ENCODE results near the gene RABGEF1. TPM values are rescaled to one million over a fixed set of nuclear protein-coding genes. Genes with fewer than 3 reads are reported as not detected.
"Not testable (repeated sequence)": the region's sequence is repeated elsewhere in the genome, so short reads cannot be mapped to it uniquely, and the experiment has no call there.

Gene RABGEF1
- total RNA-seq, 1 donor from 2014 or later, result 19.2 TPM

GRCh38 chr7:66754541-66754940 is 14.0 kb downstream of the RABGEF1 start:
- DNase-seq (ENCODE audit: low read depth), result no peak
- no peak for TF ChIP-seq CTCF (conservative IDR thresholded peaks at IDR 0.05; ENCODE audit: low read depth, low read length)
- no peak overlapping the region for H3K4me3 ChIP-seq (ENCODE audit: low read depth, low read length)

GRCh38 chr7:66755059-66755458 is 14.5 kb downstream of the RABGEF1 start:
- DNase-seq (ENCODE audit: low read depth); H3K4me3 ChIP-seq (ENCODE audit: low read depth, low read length): not testable (repeated sequence)

GRCh38 chr7:66756227-66756626 is 15.7 kb downstream of the RABGEF1 start:
- not testable (repeated sequence) for H3K4me3 ChIP-seq (ENCODE audit: low read depth, low read length); DNase-seq (ENCODE audit: low read depth)

GRCh38 chr7:66756889-66757288 is 16.4 kb downstream of the RABGEF1 start:
- no peak for TF ChIP-seq CTCF (conservative IDR thresholded peaks at IDR 0.05; ENCODE audit: low read depth, low read length)

DNA sequence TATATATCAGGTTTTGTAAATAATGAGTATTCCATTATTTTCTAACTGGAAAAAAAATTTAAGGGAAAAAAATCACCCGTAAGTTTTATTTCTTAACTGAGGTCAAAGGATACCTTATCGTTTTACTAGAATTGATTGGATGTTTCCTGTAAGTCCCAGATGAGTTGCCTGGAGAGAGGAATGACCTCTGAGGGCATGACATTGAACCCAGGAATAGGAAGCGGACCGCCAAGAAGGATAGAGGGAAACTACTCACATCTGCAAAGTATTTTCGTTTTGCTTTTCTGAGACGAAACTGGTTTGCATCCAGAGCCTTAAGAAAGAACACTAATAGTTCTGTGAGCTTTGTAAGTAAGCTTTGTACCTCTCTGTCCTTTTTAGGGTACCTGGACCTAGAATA is 17.4 kb downstream of the RABGEF1 start:
- DNase-seq (ENCODE audit: low read depth), result no peak
- no peak for TF ChIP-seq CTCF (conservative IDR thresholded peaks at IDR 0.05; ENCODE audit: low read depth, low read length)
- no peak overlapping the region for H3K4me3 ChIP-seq (ENCODE audit: low read depth, low read length)

More at GRCh38 chr7:66756889-66757288, 16.4 kb downstream of the RABGEF1 start:
- H3K4me3 ChIP-seq (ENCODE audit: low read depth, low read length), result no peak overlapping the region
- no peak for DNase-seq (ENCODE audit: low read depth)

GRCh38 chr7:66758950-66759628 is 18.6 kb downstream of the RABGEF1 start:
- no peak for TF ChIP-seq CTCF (conservative IDR thresholded peaks at IDR 0.05; ENCODE audit: low read depth, low read length)
- no peak overlapping the region for H3K4me3 ChIP-seq (ENCODE audit: low read depth, low read length)
- no peak for DNase-seq (ENCODE audit: low read depth)

DNA sequence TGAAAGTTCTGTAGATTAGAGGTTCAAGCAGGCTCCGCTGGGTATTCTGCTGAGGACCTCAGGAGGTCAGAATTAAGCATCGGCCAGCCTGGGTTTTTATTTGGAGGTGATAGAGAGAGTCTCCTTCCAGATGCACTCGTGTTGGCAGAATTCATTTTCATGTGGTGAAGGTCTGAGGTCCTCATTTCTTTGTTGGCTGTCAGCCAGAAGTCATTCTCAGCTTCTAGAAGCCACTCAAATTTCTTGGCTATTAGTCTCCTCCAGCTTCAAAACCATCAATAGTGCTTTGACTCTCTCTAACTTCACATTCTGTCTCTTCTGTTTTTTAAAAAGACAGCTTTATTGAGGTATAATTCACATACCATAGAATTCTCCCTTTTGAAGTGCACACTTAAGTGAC is 22.6 kb downstream of the RABGEF1 start:
- not testable (repeated sequence) for DNase-seq (ENCODE audit: low read depth); H3K4me3 ChIP-seq (ENCODE audit: low read depth, low read length)

GRCh38 chr7:66763633-66764355 is 23.3 kb downstream of the RABGEF1 start:
- H3K4me3 ChIP-seq (ENCODE audit: low read depth, low read length); DNase-seq (ENCODE audit: low read depth): not testable (repeated sequence)

GRCh38 chr7:66764905-66765304 is 24.4 kb downstream of the RABGEF1 start:
- DNase-seq (ENCODE audit: low read depth); H3K4me3 ChIP-seq (ENCODE audit: low read depth, low read length): not testable (repeated sequence)

- DNase-seq (ENCODE audit: low read depth); H3K4me3 ChIP-seq (ENCODE audit: low read depth, low read length): not testable (repeated sequence)
Observed at GRCh38 chr7:66765322-66766025, 24.9 kb downstream of the RABGEF1 start.

Measured in epithelial cell of proximal tubule (primary cell).